Upper lobe of left lung (tissue), 6 donors: ENCODE data around the gene KDM2B. TPM values are rescaled to one million over a fixed set of nuclear protein-coding genes. Genes with fewer than 3 reads are reported as not detected.

Source experiments
- ATAC-seq, 2 donors: fragments of 200-7000 bp; cut with Tn5 transposase; one replicate each; pipeline ENCODE4 v1.9.1; 2022; ENCODE audit warnings: mild to moderate bottlenecking in 2 of 2, moderate library complexity in 2 of 2; ENCODE audit not compliant: low FRiP score in 2 of 2
- DNase-seq, 2 donors: peaks; one replicate each; pipeline ENCODE4 v3.0.0-alpha.2; 2019 to 2020
- H3K27ac ChIP-seq, 4 donors: fragments of 200-600 bp; sonication (generic); one replicate each; pipeline ENCODE4 v1.5.1; 2016 to 2019
- H3K27me3 ChIP-seq, 4 donors: fragments of 200-600 bp; sonication (generic); one replicate each; pipeline ENCODE4 v1.5.1; 2017 to 2019
- H3K36me3 ChIP-seq, 4 donors: fragments of 200-600 bp; sonication (generic); one replicate each; pipeline ENCODE4 v1.5.1; 2016 to 2019
- H3K4me1 ChIP-seq, 4 donors: fragments of 200-600 bp; sonication (generic); one replicate each; pipeline ENCODE4 v1.5.1; 2018 to 2019
- H3K4me3 ChIP-seq, 4 donors: fragments of 200-600 bp; sonication (generic); one replicate each; pipeline ENCODE4 v1.5.1; 2017 to 2019; ENCODE audit warnings: mild to moderate bottlenecking in 2 of 4, moderate library complexity in 1 of 4
- H3K9me3 ChIP-seq, 4 donors: fragments of 200-600 bp; sonication (generic); one replicate each; pipeline ENCODE4 v1.5.1; 2018 to 2019
- EP300 ChIP-seq, 4 donors: sonication (generic); formaldehyde crosslinking; IDR thresholded peaks; one replicate each; pipeline ENCODE4 v1.5.1; 2017; ENCODE audit warnings: antibody characterized with exemption in 4 of 4, control low read depth in 2 of 4
- POLR2A ChIP-seq, 4 donors: fragments of 450-650 bp; IDR thresholded peaks; one replicate each; pipeline ENCODE4 v1.5.1; 2016 to 2017; ENCODE audit warnings: antibody characterized with exemption in 4 of 4, mild to moderate bottlenecking in 2 of 4
- POLR2AphosphoS5 ChIP-seq, 2 donors: sonication (generic); formaldehyde crosslinking; IDR thresholded peaks; one replicate each; pipeline ENCODE4 v1.5.1; 2017; ENCODE audit warnings: antibody characterized with exemption in 2 of 2
- WGBS, 2 donors: methylation state at CpG; one replicate each; pipeline ENCODE4 v1.1.5; 2017 to 2018; 5-methylcytosine and 5-hydroxymethylcytosine counted together
- total RNA-seq, 6 donors: library from RNA; depleted of rRNA in 4 of 6; stranded (reverse); fragments of >200 nt in 4 of 6; gene quantifications; one replicate each; pipeline versions ENCODE4 v1.1.0 to v1.2.1, GENCODE V29; 2016 to 2021
- TF ChIP-seq, protein P1 (sequence below), 6 experiments: fragments of 450-650 bp in 4 of 6; fragments of 200-600 bp in 2 of 6; sonication (generic) in 2 of 6; IDR thresholded peaks; one replicate each; pipeline ENCODE4 v1.5.1; 2016 to 2019; ENCODE audit warnings: antibody characterized with exemption in 6 of 6
- donor health status: DM: no; HTN: no; CAD: no; lungs with moderate emphysema.
- donor health status: DM: no; HTN: yes; CAD: no; lungs with severe emphysema.

The KDM2B gene
- total RNA-seq, 6 donors from 2014 or later = 29.5 to 81.7 (median 34.2) TPM

DNA sequence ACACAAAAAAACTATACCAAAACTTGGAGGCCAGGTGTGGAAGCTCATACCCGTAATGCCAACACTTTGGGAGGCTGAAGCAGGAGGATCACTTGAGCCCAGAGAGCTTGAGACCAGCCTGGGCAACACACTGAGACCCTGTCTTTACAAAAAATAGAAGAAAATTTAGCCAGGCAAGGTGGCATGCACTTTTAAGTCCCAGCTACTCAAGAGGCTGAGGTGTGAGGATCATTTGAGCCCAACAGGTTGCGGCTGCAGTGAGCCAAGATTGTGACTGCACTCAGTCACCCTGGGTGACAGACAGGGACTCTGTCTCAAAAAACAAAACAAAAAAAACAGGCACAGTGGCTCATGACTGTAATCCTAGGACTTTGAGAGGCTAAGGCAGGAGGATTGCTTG lies 105.5 kb downstream of the KDM2B start:
- H3K36me3 ChIP-seq = no peaks in the 10 kb centered on the region
- peaks cover 3 to 25% (median 16%) of the 10 kb centered on the region in 4 donors for H3K4me1 ChIP-seq
- H3K4me3 ChIP-seq = no peak overlapping the region
- no peak overlapping the region for H3K27ac ChIP-seq
- TF ChIP-seq, protein P1, sequence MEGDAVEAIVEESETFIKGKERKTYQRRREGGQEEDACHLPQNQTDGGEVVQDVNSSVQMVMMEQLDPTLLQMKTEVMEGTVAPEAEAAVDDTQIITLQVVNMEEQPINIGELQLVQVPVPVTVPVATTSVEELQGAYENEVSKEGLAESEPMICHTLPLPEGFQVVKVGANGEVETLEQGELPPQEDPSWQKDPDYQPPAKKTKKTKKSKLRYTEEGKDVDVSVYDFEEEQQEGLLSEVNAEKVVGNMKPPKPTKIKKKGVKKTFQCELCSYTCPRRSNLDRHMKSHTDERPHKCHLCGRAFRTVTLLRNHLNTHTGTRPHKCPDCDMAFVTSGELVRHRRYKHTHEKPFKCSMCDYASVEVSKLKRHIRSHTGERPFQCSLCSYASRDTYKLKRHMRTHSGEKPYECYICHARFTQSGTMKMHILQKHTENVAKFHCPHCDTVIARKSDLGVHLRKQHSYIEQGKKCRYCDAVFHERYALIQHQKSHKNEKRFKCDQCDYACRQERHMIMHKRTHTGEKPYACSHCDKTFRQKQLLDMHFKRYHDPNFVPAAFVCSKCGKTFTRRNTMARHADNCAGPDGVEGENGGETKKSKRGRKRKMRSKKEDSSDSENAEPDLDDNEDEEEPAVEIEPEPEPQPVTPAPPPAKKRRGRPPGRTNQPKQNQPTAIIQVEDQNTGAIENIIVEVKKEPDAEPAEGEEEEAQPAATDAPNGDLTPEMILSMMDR (IDR thresholded peaks at IDR 0.05) = no peak
- no peak for TF ChIP-seq EP300 (IDR thresholded peaks at IDR 0.05)
- TF ChIP-seq POLR2AphosphoS5 (IDR thresholded peaks at IDR 0.05) = no peak
- TF ChIP-seq POLR2A (IDR thresholded peaks at IDR 0.05) = no peak
- DNase-seq (no peak), ATAC-seq (no peak)
- no peaks in the 10 kb centered on the region for H3K9me3 ChIP-seq
- H3K27me3 ChIP-seq = no peaks in the 10 kb centered on the region
- WGBS, 2 donors = 96 to 97% methylated on average over 2 of the region's 2 CpGs

DNA sequence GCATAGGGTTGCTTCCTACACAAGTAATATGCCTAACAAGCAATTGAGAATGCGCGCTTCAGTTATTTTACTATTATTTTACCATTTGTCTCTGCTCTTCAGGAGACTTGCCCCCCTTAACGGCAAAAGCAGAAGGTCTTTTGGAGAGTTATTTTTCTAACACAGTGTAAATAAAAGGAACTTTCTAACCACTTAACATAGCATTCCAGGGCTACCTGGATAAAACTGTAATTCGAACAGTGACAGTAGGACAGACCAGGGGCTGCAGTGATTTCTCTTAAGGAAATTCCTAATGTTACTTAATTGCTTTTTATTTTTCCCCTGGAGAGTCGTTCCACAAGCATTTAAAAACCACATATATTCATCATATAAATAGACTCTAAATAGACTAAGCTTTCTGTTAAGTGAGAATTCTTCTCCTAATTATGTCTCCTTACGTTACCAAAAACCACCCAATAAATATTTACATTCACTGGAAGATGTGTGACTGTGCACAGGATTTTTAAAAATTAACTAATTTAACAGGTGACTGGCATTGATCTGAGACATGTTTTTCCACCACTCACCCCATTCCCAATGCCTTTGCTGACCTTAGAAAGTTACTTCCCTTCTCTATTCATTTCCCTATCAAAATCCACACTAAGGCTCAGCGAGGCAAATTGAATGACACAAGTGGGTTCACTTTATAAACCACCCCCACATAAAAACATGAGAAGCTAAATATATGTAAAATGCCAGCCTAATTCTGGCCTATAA lies 108.5 kb downstream of the KDM2B start:
- DNase-seq = no peak
- Histone ChIP-seq H3K4me1 (peaks cover 11 to 41% (median 27%) of the 10 kb centered on the region in 4 donors), H3K4me3 (no peak overlapping the region), H3K27ac (no peak overlapping the region), H3K27me3 (no peaks in the 10 kb centered on the region), H3K9me3 (no peaks in the 10 kb centered on the region), H3K36me3 (no peaks in the 10 kb centered on the region)
- no peak for ATAC-seq
- 69 to 70% methylated on average over 7 of the region's 7 CpGs for WGBS, 2 donors
- TF ChIP-seq EP300 (IDR thresholded peaks at IDR 0.05) (no peak), POLR2A (IDR thresholded peaks at IDR 0.05) (no peak), POLR2AphosphoS5 (IDR thresholded peaks at IDR 0.05) (no peak)
- TF ChIP-seq, protein P1 (IDR thresholded peaks at IDR 0.05) = no peak

DNA sequence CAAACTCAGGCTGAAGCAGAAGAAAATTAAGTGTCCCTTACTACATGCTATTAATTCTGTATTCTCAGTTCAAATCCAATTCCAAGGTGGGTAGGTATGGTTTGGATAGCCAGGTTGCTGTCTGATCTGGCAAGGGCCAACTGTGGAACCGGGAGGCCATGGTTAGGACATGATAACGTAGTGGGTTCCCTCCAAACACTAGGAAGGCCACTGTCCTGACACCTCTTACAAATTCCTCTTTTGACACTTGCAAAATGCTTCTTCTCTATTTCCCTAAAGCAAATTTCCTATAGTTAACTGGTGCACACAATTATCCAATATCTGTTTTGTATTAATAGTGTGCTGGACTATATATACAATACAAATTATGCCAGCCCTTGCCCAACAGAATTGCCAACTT lies 110.1 kb downstream of the KDM2B start:
- Histone ChIP-seq H3K4me1 (peaks cover 15 to 46% (median 33%) of the 10 kb centered on the region in 4 donors), H3K27ac (peak overlapping the region in 1 of 4 donors; percentile 43), H3K4me3 (no peak overlapping the region), H3K27me3 (no peaks in the 10 kb centered on the region), H3K9me3 (no peaks in the 10 kb centered on the region), H3K36me3 (no peaks in the 10 kb centered on the region)
- TF ChIP-seq, protein P1 (IDR thresholded peaks at IDR 0.05) = no peak
- TF ChIP-seq POLR2A (IDR thresholded peaks at IDR 0.05) (no peak), EP300 (IDR thresholded peaks at IDR 0.05) (no peak), POLR2AphosphoS5 (IDR thresholded peaks at IDR 0.05) (no peak)
- DNase-seq (no peak), ATAC-seq (no peak)
- 65 to 83% methylated on average over 2 of the region's 2 CpGs for WGBS, 2 donors

DNA sequence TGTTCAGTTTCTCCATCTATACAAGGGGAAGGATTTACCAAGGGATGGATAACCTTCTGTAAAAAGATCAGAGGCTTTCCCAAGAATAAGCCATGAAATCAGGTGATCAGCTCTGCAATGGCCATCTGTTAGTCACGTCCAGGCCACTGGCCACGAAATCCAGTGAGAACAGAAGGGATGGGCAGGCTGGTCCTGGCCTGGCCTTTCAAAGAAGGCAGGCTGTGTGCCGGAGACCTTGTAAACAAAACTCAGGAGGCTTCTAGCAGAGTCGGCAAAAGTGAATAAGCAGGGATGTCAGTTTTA lies 112.4 kb downstream of the KDM2B start:
- Histone ChIP-seq H3K9me3 (no peaks in the 10 kb centered on the region), H3K27ac (no peak overlapping the region), H3K4me1 (peaks cover 19 to 50% (median 42%) of the 10 kb centered on the region in 4 donors), H3K36me3 (no peaks in the 10 kb centered on the region), H3K27me3 (no peaks in the 10 kb centered on the region), H3K4me3 (no peak overlapping the region)
- ATAC-seq (no peak), DNase-seq (no peak)
- WGBS, 2 donors = 60 to 74% methylated on average over 4 of the region's 4 CpGs
- TF ChIP-seq POLR2A (IDR thresholded peaks at IDR 0.05) (no peak), POLR2AphosphoS5 (IDR thresholded peaks at IDR 0.05) (no peak), EP300 (IDR thresholded peaks at IDR 0.05) (no peak)
- TF ChIP-seq, protein P1 (IDR thresholded peaks at IDR 0.05) = no peak
